ENCODE data around the gene CRB2.

GRCh38 chr9:123369296-123369695 lies 13.3 kb downstream of the CRB2 start:
- TF ChIP-seq POLR2A (IDR thresholded peaks at IDR 0.05; ENCODE audit: low read depth, low read length): no peak
- TF ChIP-seq CTCF (conservative IDR thresholded peaks at IDR 0.05; ENCODE audit: low read depth, low read length): no peak

Data from IMR-90 (cell line).